Heart right ventricle (tissue), 16 donors: ENCODE measurements around the gene ZNRF1. TPM values are rescaled to one million over a fixed set of nuclear protein-coding genes. Genes with fewer than 3 reads are reported as not detected.
"Not testable (repeated sequence)": the region's sequence is repeated elsewhere in the genome, so short reads cannot be mapped to it uniquely, and the experiment has no call there.

ENCODE experiments used
- ATAC-seq, 8 donors: fragments of 200-7000 bp; cut with Tn5 transposase; one replicate each; pipeline ENCODE4 v1.9.1; 2020; ENCODE audit warnings: mild to moderate bottlenecking in 8 of 8, moderate library complexity in 8 of 8, moderate number of reproducible peaks in 1 of 8
- DNase-seq, 2 donors: peaks; one replicate each; pipeline ENCODE4 v3.0.0-alpha.2; 2020
- H3K27ac ChIP-seq, 10 donors: fragments of 200-600 bp; sonication (generic) in 2 of 10; one replicate each; pipeline versions ENCODE4 v1.5.0 to v1.8.0; 2020 to 2022; ENCODE audit warnings: mild to moderate bottlenecking in 3 of 10
- H3K27me3 ChIP-seq, 7 donors: fragments of 200-600 bp; one replicate each; pipeline ENCODE4 v1.8.0; 2021 to 2022; ENCODE audit warnings: mild to moderate bottlenecking in 2 of 7
- H3K36me3 ChIP-seq, 9 donors: fragments of 200-600 bp; sonication (generic) in 1 of 9; one replicate each; pipeline versions ENCODE4 v1.5.0 to v1.8.0; 2020 to 2022; ENCODE audit warnings: mild to moderate bottlenecking in 2 of 9
- H3K4me1 ChIP-seq, 9 donors: fragments of 200-600 bp; sonication (generic) in 1 of 9; one replicate each; pipeline versions ENCODE4 v1.5.0 to v1.8.0; 2020 to 2022; ENCODE audit warnings: mild to moderate bottlenecking in 4 of 9
- H3K4me3 ChIP-seq, 10 donors: fragments of 200-600 bp; sonication (generic) in 2 of 10; one replicate each; pipeline versions ENCODE4 v1.5.0 to v1.8.0; 2020 to 2022; ENCODE audit warnings: mild to moderate bottlenecking in 7 of 10, moderate library complexity in 2 of 10
- H3K9me3 ChIP-seq, 11 donors: fragments of 200-600 bp in 10 of 11; sonication (generic) in 2 of 11; one replicate each; pipeline versions ENCODE4 v1.5.0 to v1.8.0; 2013 to 2022; ENCODE audit warnings: mild to moderate bottlenecking in 2 of 11, control low read depth in 1 of 11, moderate library complexity in 1 of 11
- CTCF ChIP-seq, 9 donors: fragments of 200-600 bp; sonication (generic) in 2 of 9; IDR thresholded peaks; one replicate each; pipeline versions ENCODE4 v1.5.0 to v1.8.0; 2021 to 2022; ENCODE audit warnings: antibody characterized with exemption in 9 of 9, mild to moderate bottlenecking in 5 of 9, moderate library complexity in 1 of 9
- WGBS, 2 donors: extraction: QIAGEN DNeasy Blood & Tissue Kit; methylation state at CpG; one replicate each; pipeline ENCODE4 v1.1.7; 2013; ENCODE audit warnings: inconsistent platforms in 1 of 2; 5-methylcytosine and 5-hydroxymethylcytosine counted together
- intact Hi-C, 10 donors: fragments of 100-400 bp; cut with DNase I; formaldehyde crosslinking; loops; one replicate each; pipeline versions ENCODE4 v1.11.1 to v1.14.2; 2022
- polyA plus RNA-seq, 2 donors: library from polyadenylated mRNA; stranded (reverse); fragments of 200-250 nt; gene quantifications; one replicate each; pipeline ENCODE4 v1.2.3, GENCODE V29; 2013
- total RNA-seq, 10 donors: library from RNA; stranded (reverse); fragmentation: NEBNext Ultra II Directional in 3 of 10; extraction: Animal tissue kit (Norgen Biotek cat#: 25700) in 3 of 10; gene quantifications; one replicate each; pipeline versions ENCODE4 v1.2.1 to v1.2.4, GENCODE V29; 2021 to 2023
- donor health status: Arrhythmogenic right ventricular cardiomyopathy.
- donor health status: ischemic (EF 13 %, LVEDD 7.1; RV severe dilation, severe dysfunction).
- donor health status: healthy with polysubstance abuse.
- donor health status: DM: no; HTN: yes; CAD: no.
- donor health status: DM: no; HTN: no; CAD: no.
- donor health status: ischemic (EF 25% LVEDD 6.9; RV normal size, moderate dysfunction).
- donor health status: ischemic (EF 25% LVEDD 5.7; RV mildly dilated, moderate dysfunction).
- donor health status: healthy.
- donor health status: DM: yes; HTN: yes; CAD: no.
- donor health status: Ischemic cardiomyopathy.
- donor health status: ischemic (EF 35%, LVEDD 5.7; RV mildly dilated, moderate dysfunction).
- donor health status: nonischemic (EF 11% LVEDD 7.7; RV severe dilation, severe dysfunction).
- donor health status: DM: yes; HTN: yes; CAD: no.
- donor health status: PGD.
- donor health status: ischemic (EF 29% LVEDD 5.4; RV normal size, mild dysfunction).
- donor health status: nonischemic (EF 23%, LVEDD 6.1; RV moderate dilation, normal function).

Gene ZNRF1
- total and polyA plus RNA-seq, 12 donors = 13.1 to 30.8 (median 20.8) TPM

DNA sequence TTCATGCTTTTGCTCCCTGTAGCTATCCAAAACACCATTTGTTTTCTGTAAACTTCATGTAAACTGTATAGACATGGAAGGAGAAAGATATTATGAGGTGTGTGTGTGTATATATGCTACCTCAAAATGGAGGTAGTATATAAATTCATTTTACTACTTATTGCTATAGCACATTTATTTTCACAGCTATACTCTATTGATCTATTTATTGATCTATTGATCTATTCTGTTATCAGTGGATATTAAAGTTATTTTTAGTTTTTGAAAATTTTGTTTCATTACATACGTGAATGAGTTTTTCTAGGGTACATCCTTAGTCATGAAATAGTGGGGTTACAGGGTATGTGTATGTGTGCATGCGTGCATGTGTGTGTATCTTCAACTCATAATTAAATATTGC, 15.5 kb downstream of the ZNRF1 start:
- Histone ChIP-seq H3K27ac (peak overlapping the region in 1 of 10 donors; percentile 91), H3K4me3 (no peak overlapping the region), H3K27me3 (no peaks in the 10 kb centered on the region), H3K9me3 (no peaks in the 10 kb centered on the region), H3K4me1 (peaks cover 10 to 84% (median 53%) of the 10 kb centered on the region in 9 donors), H3K36me3 (no peaks in the 10 kb centered on the region)
- ATAC-seq = no peak
- intact Hi-C loops = no loop called here
- DNase-seq = no peak
- WGBS, 2 donors = 96 to 97% methylated on average over 2 of the region's 2 CpGs
- no peak for TF ChIP-seq CTCF (IDR thresholded peaks at IDR 0.05)

GRCh38 chr16:75016451-75017081, 17.7 kb downstream of the ZNRF1 start:
- H3K4me1 ChIP-seq = peaks cover 10 to 65% (median 43%) of the 10 kb centered on the region in 9 donors
- intact Hi-C loops, H3K27me3 ChIP-seq, ATAC-seq, DNase-seq, H3K27ac ChIP-seq, H3K4me3 ChIP-seq: not testable (repeated sequence)
- peaks cover 0 to 14% (median 0%) of the 10 kb centered on the region in 9 donors for H3K36me3 ChIP-seq
- peaks cover 0 to 12% (median 6%) of the 10 kb centered on the region in 11 donors for H3K9me3 ChIP-seq
- WGBS, 2 donors = 94 to 96% methylated on average over 12 of the region's 12 CpGs

DNA sequence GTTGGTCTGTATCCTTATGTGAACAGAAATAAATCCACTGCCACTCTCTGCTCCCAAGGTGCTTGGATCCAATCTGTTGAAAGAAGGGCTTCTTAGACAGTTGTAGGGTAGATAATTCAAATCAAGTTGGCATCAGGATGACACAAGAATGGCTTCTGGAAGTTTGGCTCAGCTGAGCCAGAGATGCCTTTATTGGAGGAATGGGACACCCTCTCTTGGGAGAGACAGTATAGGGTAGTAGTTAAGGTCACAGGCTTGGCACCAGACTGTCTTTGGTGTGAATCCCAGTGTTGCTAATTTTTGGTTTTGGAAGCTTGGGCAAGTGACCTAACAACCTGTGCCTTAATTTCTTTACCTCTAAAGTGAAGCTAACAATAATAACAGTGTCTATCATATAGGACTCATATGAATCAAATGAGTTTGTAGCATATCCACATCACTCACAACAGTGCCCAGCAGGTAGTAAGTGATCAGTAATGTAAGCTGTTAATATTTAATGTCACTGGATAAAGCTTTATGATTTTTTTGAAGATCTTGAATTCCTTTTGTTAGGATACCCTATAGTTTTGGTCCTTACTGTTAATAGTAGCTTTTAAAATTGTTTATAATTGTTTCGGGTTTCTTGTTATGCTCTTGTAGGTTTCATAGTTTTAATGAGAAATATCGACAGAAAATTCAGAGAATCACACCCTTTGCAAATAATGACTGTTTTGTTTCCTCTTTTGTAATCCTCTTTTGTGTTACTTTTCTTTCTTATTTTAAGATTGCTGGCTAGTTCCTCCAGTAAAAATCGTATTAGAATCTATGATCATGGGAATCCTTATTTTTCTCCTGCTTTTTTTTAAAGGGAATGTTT, 19.1 kb downstream of the ZNRF1 start:
- peaks cover 0 to 14% (median 0%) of the 10 kb centered on the region in 9 donors for H3K36me3 ChIP-seq
- ATAC-seq (peak in 1 of 8 donors; percentile 38), DNase-seq (no peak)
- no peak overlapping the region for H3K4me3 ChIP-seq
- 64 to 70% methylated on average over 3 of the region's 3 CpGs for WGBS, 2 donors
- no peaks in the 10 kb centered on the region for H3K27me3 ChIP-seq
- H3K27ac ChIP-seq = peak overlapping the region in 1 of 10 donors; percentile 42
- no peak for TF ChIP-seq CTCF (IDR thresholded peaks at IDR 0.05)
- peaks cover 1 to 52% (median 29%) of the 10 kb centered on the region in 9 donors for H3K4me1 ChIP-seq
- H3K9me3 ChIP-seq = peaks cover 0 to 20% (median 8%) of the 10 kb centered on the region in 11 donors
- intact Hi-C loops = no loop called here

GRCh38 chr16:75019007-75019406, 20.2 kb downstream of the ZNRF1 start:
- H3K4me1 ChIP-seq = peaks cover 0 to 41% (median 19%) of the 10 kb centered on the region in 9 donors
- H3K27me3 ChIP-seq = no peaks in the 10 kb centered on the region
- no peak for DNase-seq
- no peak overlapping the region for H3K27ac ChIP-seq
- intact Hi-C loops = no loop called here
- H3K4me3 ChIP-seq = no peak overlapping the region
- peaks cover 0 to 20% (median 8%) of the 10 kb centered on the region in 11 donors for H3K9me3 ChIP-seq
- no peak for TF ChIP-seq CTCF (IDR thresholded peaks at IDR 0.05)
- 92 to 94% methylated on average over 8 of the region's 8 CpGs for WGBS, 2 donors
- peaks cover 0 to 14% (median 0%) of the 10 kb centered on the region in 9 donors for H3K36me3 ChIP-seq
- ATAC-seq = no peak
